ENCODE measurements around the gene JCHAIN. TPM values are rescaled to one million over a fixed set of nuclear protein-coding genes. Genes with fewer than 3 reads are reported as not detected.

The JCHAIN gene
- total and polyA plus RNA-seq, 2 of the 4 experiments (the other 2 are of a cell fraction): 0.72 to 0.86 TPM

- Histone ChIP-seq H3K79me1 (ENCODE audit: low read depth in 1 of 2, low read length in 2 of 2) (no peaks in the 10 kb centered on the region), H3K9me3 (ENCODE audit: control insufficient read depth, insufficient read depth, low read length) (no peaks in the 10 kb centered on the region), H3K36me3 (ENCODE audit: control insufficient read depth, insufficient read depth, low read length) (no peaks in the 10 kb centered on the region), H4K8ac (ENCODE audit: low read depth in 2 of 2, low read length in 2 of 2) (no peak overlapping the region), H4K91ac (ENCODE audit: insufficient read depth, low read depth, low read length) (no peak overlapping the region), H3K56ac (ENCODE audit: extremely low read depth, insufficient read depth, low read length) (no peak overlapping the region), H2BK15ac (ENCODE audit: low read depth, low read length) (no peak overlapping the region), H3K9me1 (ENCODE audit: insufficient read depth, low read length) (no peaks in the 10 kb centered on the region), H3K18ac (ENCODE audit: low read depth, low read length) (no peak overlapping the region), H2BK20ac (ENCODE audit: low read depth, low read length) (no peak overlapping the region), H4K20me1 (ENCODE audit: insufficient read depth, low read length) (no peaks in the 10 kb centered on the region), H3K4ac (ENCODE audit: low read depth, low read length) (no peak overlapping the region), H2AFZ (replicated peaks; ENCODE audit: low read length, poor library complexity) (no peak overlapping the region), H4K5ac (ENCODE audit: low read depth, low read length) (no peak overlapping the region), H3K4me1 (ENCODE audit: control insufficient read depth, insufficient read depth, low read length) (no peaks in the 10 kb centered on the region), H3K14ac (replicated peaks; ENCODE audit: low read depth, low read length) (no peak overlapping the region), H3K27me3 (ENCODE audit: control insufficient read depth, insufficient read depth, low read length) (no peaks in the 10 kb centered on the region; the same call in 1 of the 2 replicates), H3K9ac (ENCODE audit: low read depth, low read length) (no peak overlapping the region), H2AK5ac (ENCODE audit: low read depth, low read length) (no peak overlapping the region), H2AK9ac (replicated peaks; ENCODE audit: low read depth, low read length, poor library complexity) (no peak overlapping the region), H2BK120ac (ENCODE audit: low read depth, low read length) (no peak overlapping the region), H3K23ac (ENCODE audit: low read depth, low read length) (no peak overlapping the region), H3K27ac (ENCODE audit: insufficient read depth, low read length) (no peak overlapping the region), H2BK5ac (ENCODE audit: low read depth, low read length, poor library complexity, severe bottlenecking) (no peak overlapping the region), H3K4me3 (ENCODE audit: insufficient read depth, low read depth, low read length) (no peak overlapping the region), H3K4me2 (ENCODE audit: low read depth, low read length) (no peak overlapping the region)
- dilution Hi-C loops (cut with HindIII; ENCODE audit: low sequenced_read_pairs, unreplicated experiment): no loop called here
- DNase-seq (no peak), ATAC-seq (ENCODE audit: low read depth) (no peak)
- intact Hi-C loops (cut with micrococcal nuclease): no loop called here
- in situ Hi-C loops (cut with MboI; ENCODE audit: low sequenced_read_pairs): loop anchor here (25.0 kb wide), 1 partner anchor 1089 kb away; no protein-coding TSS in a partner anchor
- BruUV-seq (replicated peaks): no TSS peak
- TF ChIP-seq RCOR1 (IDR thresholded peaks at IDR 0.05; ENCODE audit: insufficient replicate concordance, low read length) (no peak), FOS (IDR thresholded peaks at IDR 0.05; ENCODE audit: low read depth, low read length) (no peak), CTCF (conservative IDR thresholded peaks at IDR 0.05; ENCODE audit: low read depth, low read length) (no peak), RFX5 (IDR thresholded peaks at IDR 0.05; ENCODE audit: low read depth, low read length) (no peak), MAZ (IDR thresholded peaks at IDR 0.05; ENCODE audit: borderline replicate concordance, low read depth, low read length) (no peak), MXI1 (IDR thresholded peaks at IDR 0.05; ENCODE audit: borderline replicate concordance, low read depth, low read length) (no peak)
- WGBS, 2 experiments (ENCODE audit: extremely low coverage in 2 of 2, insufficient read length in 1 of 2): no CpG with 5 or more reads among the region's 3 CpGs
- ChIA-PET POLR2A (ENCODE audit: unreplicated experiment) (no interaction called here), CTCF (no interaction called here)
Measured at GRCh38 chr4:70623323-70623722, 43.0 kb downstream of the JCHAIN start.

Data from IMR-90 (cell line).